ENCODE measurements around the gene OGFOD3.
"Not testable (repeated sequence)": the region's sequence is repeated elsewhere in the genome, so short reads cannot be mapped to it uniquely, and the experiment has no call there.

DNA sequence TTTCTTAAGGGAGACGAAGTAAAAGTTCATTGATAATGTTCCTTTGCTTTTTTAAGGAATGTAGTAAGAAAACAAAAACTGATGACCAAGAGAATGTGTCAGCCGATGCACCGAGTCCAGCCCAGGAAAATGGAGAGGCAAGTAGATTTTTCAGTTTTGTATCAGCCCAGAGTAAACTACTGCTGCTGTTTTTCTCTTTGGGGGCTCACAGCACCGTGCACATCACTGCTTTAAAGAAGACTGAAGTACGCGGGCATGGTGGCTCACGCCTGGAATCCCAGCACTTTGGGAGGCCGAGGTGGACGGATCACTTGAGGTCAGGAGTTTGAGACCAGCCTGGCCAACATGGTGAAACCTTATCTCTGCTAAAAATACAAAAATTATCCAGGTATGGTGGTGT is 41.5 kb upstream of the OGFOD3 start:
- TF ChIP-seq, protein P1, sequence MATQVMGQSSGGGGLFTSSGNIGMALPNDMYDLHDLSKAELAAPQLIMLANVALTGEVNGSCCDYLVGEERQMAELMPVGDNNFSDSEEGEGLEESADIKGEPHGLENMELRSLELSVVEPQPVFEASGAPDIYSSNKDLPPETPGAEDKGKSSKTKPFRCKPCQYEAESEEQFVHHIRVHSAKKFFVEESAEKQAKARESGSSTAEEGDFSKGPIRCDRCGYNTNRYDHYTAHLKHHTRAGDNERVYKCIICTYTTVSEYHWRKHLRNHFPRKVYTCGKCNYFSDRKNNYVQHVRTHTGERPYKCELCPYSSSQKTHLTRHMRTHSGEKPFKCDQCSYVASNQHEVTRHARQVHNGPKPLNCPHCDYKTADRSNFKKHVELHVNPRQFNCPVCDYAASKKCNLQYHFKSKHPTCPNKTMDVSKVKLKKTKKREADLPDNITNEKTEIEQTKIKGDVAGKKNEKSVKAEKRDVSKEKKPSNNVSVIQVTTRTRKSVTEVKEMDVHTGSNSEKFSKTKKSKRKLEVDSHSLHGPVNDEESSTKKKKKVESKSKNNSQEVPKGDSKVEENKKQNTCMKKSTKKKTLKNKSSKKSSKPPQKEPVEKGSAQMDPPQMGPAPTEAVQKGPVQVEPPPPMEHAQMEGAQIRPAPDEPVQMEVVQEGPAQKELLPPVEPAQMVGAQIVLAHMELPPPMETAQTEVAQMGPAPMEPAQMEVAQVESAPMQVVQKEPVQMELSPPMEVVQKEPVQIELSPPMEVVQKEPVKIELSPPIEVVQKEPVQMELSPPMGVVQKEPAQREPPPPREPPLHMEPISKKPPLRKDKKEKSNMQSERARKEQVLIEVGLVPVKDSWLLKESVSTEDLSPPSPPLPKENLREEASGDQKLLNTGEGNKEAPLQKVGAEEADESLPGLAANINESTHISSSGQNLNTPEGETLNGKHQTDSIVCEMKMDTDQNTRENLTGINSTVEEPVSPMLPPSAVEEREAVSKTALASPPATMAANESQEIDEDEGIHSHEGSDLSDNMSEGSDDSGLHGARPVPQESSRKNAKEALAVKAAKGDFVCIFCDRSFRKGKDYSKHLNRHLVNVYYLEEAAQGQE (IDR thresholded peaks at IDR 0.05; ENCODE audit: low read depth) = not testable (repeated sequence)
- TF ChIP-seq, protein P2, sequence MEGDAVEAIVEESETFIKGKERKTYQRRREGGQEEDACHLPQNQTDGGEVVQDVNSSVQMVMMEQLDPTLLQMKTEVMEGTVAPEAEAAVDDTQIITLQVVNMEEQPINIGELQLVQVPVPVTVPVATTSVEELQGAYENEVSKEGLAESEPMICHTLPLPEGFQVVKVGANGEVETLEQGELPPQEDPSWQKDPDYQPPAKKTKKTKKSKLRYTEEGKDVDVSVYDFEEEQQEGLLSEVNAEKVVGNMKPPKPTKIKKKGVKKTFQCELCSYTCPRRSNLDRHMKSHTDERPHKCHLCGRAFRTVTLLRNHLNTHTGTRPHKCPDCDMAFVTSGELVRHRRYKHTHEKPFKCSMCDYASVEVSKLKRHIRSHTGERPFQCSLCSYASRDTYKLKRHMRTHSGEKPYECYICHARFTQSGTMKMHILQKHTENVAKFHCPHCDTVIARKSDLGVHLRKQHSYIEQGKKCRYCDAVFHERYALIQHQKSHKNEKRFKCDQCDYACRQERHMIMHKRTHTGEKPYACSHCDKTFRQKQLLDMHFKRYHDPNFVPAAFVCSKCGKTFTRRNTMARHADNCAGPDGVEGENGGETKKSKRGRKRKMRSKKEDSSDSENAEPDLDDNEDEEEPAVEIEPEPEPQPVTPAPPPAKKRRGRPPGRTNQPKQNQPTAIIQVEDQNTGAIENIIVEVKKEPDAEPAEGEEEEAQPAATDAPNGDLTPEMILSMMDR (IDR thresholded peaks at IDR 0.05 in 2 of 3, conservative IDR thresholded peaks at IDR 0.05 in 1 of 3; ENCODE audit: borderline replicate concordance in 1 of 3, insufficient read depth in 1 of 3, low read depth in 2 of 3, low read length in 2 of 3) = not testable (repeated sequence)
- TF ChIP-seq SP1 (IDR thresholded peaks at IDR 0.05; ENCODE audit: low read depth) = not testable (repeated sequence)

Data from HCT116 (cell line).